Fibroblast of mammary gland (primary cell): ENCODE data around the gene CLOCK.

ENCODE experiments used
- DNase-seq: peaks from one replicate; pipeline ENCODE4 v3.0.0-alpha.2; 2010; ENCODE audit warnings: low read depth
- H3K4me3 ChIP-seq: 2 replicates; pipeline ENCODE4 v1.5.1; 2011; ENCODE audit warnings: low read depth, mild to moderate bottlenecking, low read length, moderate library complexity; ENCODE audit not compliant: control insufficient read depth
- TF ChIP-seq, protein P1 (sequence below): conservative IDR thresholded peaks from 2 replicates; pipeline ENCODE4 v1.5.1; 2011; ENCODE audit warnings: low read depth, low read length, inconsistent platforms; ENCODE audit not compliant: control insufficient read depth, insufficient read depth

The CLOCK gene

DNA sequence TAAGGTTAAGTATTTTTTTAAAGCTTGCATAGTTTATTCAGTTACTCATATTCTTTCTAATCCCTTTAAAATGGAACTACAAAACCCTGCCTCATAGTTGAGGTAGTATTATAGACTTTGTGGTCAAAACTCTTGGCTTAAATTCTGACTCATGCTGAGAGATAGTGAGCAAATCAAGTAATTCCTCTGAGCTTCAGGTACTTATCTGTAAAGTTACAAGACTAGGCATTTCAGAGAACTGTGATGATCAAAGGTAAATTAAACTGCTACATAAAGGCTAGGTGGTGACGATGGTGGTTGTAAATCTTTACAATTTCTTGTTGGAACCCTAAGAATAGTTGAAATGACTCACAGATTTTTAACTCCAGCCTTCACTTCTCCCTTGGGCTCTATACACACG, 3.2 kb upstream of the CLOCK start:
- no peak overlapping the region for H3K4me3 ChIP-seq
- peak; percentile 82 for DNase-seq

DNA sequence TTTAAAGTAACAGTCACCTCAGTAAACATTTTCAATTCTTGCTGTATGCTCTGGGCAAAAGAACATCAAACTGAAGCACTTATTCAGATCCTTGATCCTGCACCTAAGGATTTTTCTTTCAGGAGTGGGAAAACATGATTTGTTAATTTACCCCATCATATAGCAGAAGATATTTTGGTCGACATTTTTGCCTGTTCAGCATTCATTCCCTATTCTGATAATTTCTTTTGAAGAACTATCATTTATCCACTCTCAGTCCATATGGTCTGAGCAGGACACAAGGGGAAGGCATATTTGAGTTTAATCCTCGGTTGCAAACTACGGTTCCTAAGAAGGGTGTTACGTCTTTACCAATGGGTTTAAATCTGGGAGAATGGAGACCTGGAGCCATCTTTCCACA, 1.2 kb upstream of the CLOCK start:
- DNase-seq, result no peak
- peak overlapping the region; percentile 75 for H3K4me3 ChIP-seq
- TF ChIP-seq, protein P1, sequence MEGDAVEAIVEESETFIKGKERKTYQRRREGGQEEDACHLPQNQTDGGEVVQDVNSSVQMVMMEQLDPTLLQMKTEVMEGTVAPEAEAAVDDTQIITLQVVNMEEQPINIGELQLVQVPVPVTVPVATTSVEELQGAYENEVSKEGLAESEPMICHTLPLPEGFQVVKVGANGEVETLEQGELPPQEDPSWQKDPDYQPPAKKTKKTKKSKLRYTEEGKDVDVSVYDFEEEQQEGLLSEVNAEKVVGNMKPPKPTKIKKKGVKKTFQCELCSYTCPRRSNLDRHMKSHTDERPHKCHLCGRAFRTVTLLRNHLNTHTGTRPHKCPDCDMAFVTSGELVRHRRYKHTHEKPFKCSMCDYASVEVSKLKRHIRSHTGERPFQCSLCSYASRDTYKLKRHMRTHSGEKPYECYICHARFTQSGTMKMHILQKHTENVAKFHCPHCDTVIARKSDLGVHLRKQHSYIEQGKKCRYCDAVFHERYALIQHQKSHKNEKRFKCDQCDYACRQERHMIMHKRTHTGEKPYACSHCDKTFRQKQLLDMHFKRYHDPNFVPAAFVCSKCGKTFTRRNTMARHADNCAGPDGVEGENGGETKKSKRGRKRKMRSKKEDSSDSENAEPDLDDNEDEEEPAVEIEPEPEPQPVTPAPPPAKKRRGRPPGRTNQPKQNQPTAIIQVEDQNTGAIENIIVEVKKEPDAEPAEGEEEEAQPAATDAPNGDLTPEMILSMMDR, result no peak

More for the DNA sequence above, 3.2 kb upstream of the CLOCK start:
- TF ChIP-seq, protein P1, result no peak

DNA sequence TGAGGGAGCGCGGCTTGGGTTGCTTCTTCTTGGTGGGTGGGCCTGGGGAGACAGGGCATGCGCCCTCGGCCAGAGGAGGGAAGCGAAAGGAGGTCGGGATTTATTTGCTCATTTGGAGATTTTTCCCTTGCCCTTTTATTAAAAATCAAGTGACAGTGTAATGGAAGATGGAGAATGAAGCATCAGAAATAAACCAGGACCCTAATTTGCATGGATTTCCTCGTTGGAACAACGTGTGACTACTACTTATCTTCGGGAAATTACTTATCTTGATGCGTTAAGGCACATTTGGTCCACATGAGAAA, 709 bp upstream of the CLOCK start:
- TF ChIP-seq, protein P1, result no peak
- DNase-seq, result no peak
- H3K4me3 ChIP-seq, result peak overlapping the region; percentile 75

DNA sequence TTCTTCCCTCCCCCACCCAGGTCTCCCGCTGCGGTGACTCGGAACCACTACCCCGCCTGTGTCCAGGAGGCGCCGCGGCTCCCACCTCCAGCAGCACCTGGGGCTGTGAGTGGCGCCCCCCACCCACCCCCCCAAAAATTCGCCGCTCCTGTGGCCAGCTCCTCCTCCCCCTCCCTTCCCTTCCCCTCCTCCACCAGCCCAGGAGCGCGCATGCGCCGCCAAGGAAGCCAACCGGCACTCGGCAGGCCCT, 278 bp downstream of the CLOCK start:
- peak overlapping the region; percentile 75 for H3K4me3 ChIP-seq
- DNase-seq, result no peak
- TF ChIP-seq, protein P1, result no peak

DNA sequence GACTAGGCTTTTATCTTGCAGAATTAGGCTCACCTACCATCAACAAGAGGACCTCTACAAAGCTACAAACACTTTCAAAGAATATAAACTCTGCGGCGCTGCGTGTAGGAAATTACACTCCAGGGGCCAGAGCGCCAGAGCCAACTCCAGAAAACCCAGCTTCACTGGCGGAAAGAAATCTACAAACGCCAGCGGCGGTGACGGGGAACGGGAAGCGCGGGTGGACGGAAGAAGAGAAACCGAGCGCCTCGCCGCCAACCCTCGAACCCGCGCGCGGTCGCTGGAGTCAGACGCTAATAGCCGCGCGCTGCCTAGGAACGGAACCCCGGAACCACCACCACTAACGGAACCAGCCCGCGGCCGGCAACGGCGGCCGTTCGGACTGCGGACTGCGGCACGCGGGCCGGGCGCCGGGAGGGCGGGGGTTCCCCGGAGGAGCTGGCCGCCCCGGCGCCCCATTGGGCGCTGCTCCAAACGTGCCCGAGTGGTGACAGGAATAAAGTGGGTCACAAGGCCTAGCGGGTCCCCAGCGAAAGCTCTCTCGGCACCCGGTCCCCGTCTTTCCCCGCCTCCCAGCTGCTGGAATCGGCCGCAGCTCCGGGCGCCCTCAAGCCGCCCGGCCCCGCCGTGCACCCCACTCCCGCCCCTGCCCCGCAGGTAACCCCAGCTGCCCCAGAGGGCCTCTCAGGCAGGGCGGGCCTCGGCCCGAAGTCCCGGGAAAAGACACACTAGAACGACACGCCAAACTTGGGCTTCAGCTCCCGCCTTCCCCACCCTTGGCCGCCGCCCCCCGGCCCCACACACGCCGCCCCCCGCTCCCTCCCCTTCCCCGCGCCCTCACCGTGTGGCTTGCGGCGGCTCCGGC, 836 bp downstream of the CLOCK start:
- peak overlapping the region; percentile 75 for H3K4me3 ChIP-seq
- peak; percentile 63 for DNase-seq
- TF ChIP-seq, protein P1, result no peak

DNA sequence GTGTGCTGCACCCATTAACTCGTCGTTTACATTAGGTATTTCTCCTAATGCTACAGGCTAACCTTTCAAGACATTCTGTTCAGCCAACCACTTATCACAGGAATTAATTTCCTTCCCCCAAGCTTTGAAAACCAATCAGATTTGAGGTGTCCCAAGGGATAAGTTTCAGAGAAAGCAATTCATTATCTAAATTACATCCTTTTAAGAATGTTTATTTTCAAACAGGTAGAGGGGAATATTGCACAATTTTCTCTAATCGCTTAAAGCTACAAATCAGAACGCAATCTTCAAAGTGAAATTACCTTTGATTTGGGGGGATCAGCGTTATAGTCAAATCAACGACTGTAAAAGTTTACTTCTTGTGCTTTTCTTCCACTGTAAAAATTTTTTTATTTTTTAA, 1.6 kb downstream of the CLOCK start:
- TF ChIP-seq, protein P1, result no peak
- DNase-seq, result peak; percentile 21
- peak overlapping the region; percentile 75 for H3K4me3 ChIP-seq

DNA sequence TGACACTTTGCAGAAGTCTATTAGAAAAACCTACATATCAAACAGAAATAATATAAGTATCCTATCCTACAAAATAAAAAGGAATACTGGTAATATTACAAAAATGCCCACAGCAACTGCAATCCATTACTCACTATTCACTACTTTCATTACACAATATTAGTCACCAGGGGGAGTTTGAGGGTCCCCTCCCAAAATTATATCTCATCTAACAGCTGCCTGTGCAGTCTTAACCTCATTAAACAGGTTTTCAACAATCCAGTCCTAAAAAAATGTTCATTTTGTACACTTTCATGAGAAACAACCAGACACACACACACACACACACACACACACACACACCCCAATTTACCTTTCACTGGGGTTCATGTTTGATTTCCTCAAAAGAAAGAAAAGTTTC, 2.9 kb downstream of the CLOCK start:
- DNase-seq, result peak; percentile 43
- no peak overlapping the region for H3K4me3 ChIP-seq
- TF ChIP-seq, protein P1, result no peak
